ENCODE results near the gene ENTR1.

The ENTR1 gene

DNA sequence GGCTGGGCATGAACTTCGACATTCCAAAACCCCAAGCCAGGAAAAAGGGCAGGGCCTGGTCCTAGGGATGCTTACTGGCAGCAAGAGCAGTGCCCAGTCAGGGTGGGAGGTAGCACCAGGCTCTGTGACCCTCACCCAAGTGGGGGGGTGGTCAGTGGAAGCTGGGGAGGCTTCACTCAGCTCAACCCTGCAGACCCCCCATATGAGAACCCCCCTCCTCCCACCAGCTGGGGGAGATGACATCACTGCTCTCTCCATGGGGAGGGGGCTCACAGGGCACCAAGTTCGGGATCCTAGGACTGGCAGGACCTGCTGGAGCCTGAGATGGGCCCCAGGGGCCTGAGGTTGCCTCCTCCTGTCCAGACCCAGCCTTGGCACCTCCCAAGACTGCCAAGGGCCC is 51.5 kb downstream of the ENTR1 start:
- no peak for DNase-seq

DNA sequence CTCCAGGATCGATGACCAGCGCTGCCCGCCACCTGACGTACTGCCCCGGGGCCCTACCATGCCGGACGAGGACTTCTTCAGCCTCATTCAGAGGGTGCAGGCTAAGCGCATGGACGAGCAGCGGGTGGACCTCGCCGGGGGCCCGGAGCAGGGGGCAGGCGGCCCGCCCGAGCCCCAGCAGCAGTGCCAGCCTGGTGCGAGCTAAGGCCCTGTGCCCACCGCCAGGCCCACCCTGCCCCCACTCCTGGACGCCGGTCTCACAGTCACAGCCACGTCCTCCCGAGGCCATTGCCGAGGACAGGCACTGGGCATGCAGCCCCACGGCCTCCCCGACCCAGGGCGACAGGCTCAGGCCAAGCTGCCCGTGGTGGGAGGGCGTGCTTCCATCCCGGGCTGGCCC is 52.4 kb downstream of the ENTR1 start:
- no peak for DNase-seq

DNA sequence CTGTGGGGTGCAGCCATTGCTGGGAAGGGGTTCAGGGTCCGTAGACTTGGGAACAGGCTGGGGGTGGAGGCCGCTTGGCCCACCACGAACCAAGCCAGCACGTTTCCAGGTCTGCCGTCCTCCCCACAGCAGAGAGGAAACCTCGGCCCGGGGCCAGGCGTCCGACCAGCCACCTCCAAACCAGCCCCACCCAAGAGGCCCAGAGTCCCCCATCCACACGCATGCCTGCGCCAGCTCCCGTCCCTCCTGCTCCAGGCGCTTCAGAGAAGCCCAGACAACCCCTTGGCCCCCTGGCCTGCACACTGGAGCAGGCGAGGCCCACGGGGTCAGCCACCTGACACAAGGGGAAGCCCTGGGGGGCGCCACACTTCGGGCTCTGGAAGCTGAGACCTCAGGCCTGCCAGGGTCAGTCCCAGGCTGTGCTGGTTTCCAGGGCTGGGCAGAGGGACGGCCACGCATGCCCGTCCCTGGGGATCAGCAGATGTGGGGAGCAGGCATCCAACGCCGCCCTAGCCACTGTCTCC is 53.1 kb downstream of the ENTR1 start:
- DNase-seq, result no peak

DNA sequence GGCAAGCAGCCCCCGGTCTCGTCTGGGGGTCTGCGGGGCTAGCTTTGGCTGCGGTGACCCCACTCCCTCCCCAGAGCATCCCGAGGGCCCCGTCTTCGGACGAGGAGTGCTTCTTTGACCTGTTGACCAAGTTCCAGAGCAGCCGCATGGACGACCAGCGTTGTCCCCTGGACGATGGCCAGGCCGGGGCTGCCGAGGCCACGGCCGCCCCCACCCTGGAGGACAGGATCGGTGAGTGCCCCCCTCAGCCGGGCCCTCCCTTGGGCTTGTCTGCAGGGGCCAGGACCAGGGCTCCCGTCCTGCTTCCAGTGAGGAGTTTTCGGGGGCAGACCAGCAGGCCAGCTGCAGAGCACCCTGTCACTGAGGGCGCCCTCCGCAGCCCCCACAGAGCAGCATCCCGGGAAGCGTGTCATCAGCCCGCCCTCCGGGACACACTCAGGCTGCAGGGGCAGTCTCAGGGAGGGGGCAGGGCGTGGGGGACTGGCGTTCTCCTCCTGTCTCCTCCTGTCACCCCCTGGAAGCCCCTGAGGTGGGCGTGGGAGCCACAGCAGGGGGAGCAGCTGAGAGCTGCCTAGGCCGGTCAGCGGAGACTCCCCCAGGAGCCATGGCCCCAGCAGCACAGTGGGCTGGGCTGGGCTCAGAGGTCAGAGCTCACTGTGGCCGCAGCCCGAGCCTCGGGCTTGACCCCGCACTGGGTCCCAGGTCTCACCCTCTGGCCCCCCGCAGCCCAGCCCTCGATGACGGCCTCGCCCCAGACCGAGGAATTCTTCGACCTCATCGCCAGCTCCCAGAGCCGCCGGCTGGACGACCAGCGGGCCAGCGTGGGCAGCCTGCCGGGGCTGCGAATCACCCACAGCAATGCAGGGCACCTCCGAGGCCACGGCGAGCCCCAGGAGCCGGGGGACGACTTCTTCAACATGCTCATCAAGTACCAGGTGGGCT is 54.5 kb downstream of the ENTR1 start:
- no peak for DNase-seq

DNA sequence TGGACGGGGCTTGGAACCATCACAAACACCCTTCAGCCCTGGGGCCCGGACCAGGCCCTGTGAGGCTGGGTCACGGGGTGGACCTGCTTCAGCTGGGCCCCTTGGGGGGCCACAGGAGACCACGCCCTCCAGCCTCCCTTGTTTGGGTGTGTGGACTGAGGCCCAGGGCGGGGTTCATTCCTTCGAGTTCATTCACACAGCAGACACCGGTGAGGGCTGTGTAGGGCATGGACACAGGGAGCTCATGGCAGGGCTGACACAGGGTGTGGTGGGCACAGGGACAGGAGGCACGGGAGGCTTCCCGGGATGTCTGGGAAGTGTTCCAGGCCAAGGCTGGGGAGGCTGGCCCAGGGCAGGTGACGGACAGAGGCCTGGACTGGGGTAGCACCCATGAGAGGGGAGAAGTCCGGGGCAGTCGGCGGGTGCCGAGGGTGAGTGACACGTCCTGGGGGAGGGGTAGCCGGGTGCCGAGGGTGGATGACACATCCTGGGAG is 55.8 kb downstream of the ENTR1 start:
- no peak for DNase-seq

DNA sequence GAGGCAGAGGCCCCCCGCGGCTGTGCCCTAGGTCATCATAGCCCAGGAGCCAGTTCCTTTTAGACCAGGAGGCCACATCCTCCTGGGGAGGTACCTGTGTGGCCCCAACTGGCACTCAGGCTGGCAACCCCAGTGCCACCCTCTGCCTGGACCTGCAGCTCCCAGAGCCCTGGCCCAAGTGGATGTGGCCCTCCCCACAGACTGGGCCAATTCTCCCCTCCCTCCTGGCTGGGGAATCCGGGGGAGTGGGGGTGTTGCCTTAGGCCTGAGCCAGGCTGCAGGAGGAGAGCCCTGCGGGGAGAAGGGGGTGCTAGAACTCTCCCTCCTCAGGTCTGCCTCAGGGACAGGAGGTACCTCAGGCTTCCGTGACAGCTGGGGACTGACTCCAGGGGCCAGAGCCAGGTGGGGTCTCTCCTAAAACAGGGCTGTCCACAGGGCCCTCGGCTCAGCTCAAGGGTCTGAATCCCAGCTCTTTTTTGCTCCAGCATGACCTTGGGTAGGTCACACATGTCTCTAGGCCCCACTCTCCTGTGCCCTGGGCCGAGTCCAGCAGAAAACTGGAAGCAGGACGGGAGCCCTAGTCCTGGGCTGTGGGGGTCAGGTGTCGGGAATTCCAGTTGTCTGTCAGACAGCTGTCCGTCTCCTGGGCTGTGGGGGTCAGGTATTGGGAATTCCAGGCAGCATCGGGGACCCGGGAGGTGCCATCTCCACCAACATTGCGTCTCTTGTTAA is 56.5 kb downstream of the ENTR1 start:
- no peak for DNase-seq

DNA sequence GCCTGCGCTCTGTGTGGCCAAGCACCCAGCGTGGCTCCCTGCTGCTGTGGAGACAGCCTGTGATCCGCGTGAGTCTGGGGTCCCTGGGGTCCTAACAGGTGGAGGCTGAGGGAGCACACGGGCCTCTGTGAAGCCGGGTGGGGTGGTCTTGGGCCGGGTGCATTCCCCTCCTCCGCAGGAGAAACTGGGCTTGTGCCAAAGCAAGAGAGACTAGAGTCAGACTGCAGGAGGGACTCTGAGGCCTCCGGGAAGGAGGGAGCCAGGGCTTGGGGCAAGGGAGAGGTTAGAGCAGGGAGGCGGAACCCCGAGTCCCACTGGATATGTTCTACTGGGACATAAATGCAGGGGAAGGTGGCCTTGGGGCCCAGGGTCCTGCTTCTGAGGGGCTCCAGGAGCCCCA is 57.3 kb downstream of the ENTR1 start:
- DNase-seq, result no peak

DNA sequence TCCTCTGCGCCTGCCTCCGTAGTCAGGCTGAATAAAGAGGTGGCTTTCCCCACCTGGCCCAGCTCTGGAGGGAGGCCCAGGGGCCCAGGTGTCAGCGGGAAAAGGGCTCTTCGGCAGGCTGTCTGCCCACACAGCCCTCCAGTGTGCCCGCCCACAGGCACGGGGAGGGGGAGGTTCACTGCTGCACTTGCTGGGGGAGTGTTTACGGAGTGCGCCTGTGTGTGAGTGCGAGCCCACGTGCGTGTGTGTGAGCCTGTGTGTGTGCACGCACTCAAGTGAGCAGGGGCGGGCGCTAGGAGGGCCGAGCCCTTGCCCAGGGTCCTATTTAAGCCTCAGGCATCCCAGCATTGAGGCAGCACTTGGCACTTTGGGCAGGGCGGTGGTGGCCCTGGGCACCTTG is 57.7 kb downstream of the ENTR1 start:
- DNase-seq, result peak; percentile 6

Data from NCI-H1694 treated with DMSO at 0.1 percent for 48 hours (cell line).